Activated CD4-positive, alpha-beta T cell treated with anti-CD3 and anti-CD28 coated beads for 1 hour (primary cell): ENCODE results near the gene DHRS9.

Experiments used
- DNase-seq: peaks from one replicate; pipeline ENCODE4 v3.0.0-alpha.2; 2020

DHRS9 gene

GRCh38 chr2:169065864-169066517 is 3.4 kb upstream of the DHRS9 start:
- no peak for DNase-seq

- no peak for DNase-seq
Observed at GRCh38 chr2:169066897-169067296, 2.5 kb upstream of the DHRS9 start.

- no peak for DNase-seq
Observed at GRCh38 chr2:169069833-169070232, 470 bp downstream of the DHRS9 start.

GRCh38 chr2:169071455-169071854 is 2.1 kb downstream of the DHRS9 start:
- no peak for DNase-seq

- no peak for DNase-seq
Observed at GRCh38 chr2:169072163-169072925, 3.0 kb downstream of the DHRS9 start.

- no peak for DNase-seq
Observed at GRCh38 chr2:169073211-169073962, 4.0 kb downstream of the DHRS9 start.

GRCh38 chr2:169073963-169074751 is 4.8 kb downstream of the DHRS9 start:
- DNase-seq: no peak

- no peak for DNase-seq
Observed at GRCh38 chr2:169077674-169078240, 8.4 kb downstream of the DHRS9 start.

- DNase-seq: no peak
Observed at GRCh38 chr2:169080250-169081069, 11.1 kb downstream of the DHRS9 start.

- DNase-seq: no peak
Observed at GRCh38 chr2:169081551-169081950, 12.2 kb downstream of the DHRS9 start.

GRCh38 chr2:169082995-169083394 is 13.6 kb downstream of the DHRS9 start:
- DNase-seq: no peak

GRCh38 chr2:169086893-169087467 is 17.6 kb downstream of the DHRS9 start:
- no peak for DNase-seq

GRCh38 chr2:169087757-169088379 is 18.5 kb downstream of the DHRS9 start:
- DNase-seq: no peak

- no peak for DNase-seq
Observed at GRCh38 chr2:169089182-169089581, 19.8 kb downstream of the DHRS9 start.

- DNase-seq: no peak
Observed at GRCh38 chr2:169090133-169090820, 20.9 kb downstream of the DHRS9 start.

GRCh38 chr2:169091256-169091655 is 21.9 kb downstream of the DHRS9 start:
- no peak for DNase-seq

GRCh38 chr2:169091761-169092519 is 22.6 kb downstream of the DHRS9 start:
- no peak for DNase-seq

- no peak for DNase-seq
Observed at GRCh38 chr2:169093535-169093934, 24.2 kb downstream of the DHRS9 start.

- no peak for DNase-seq
Observed at GRCh38 chr2:169094676-169095075, 25.3 kb downstream of the DHRS9 start.
